Epithelial cell of proximal tubule (primary cell): ENCODE results near the gene MEIOB. TPM values are rescaled to one million over a fixed set of nuclear protein-coding genes. Genes with fewer than 3 reads are reported as not detected.

Experiments
- DNase-seq: peaks from one replicate; pipeline ENCODE4 v3.0.0-alpha.2; 2011; ENCODE audit warnings: low read depth
- H3K4me3 ChIP-seq: 2 replicates; pipeline ENCODE4 v1.5.1; 2011; ENCODE audit warnings: low read depth, mild to moderate bottlenecking, low read length
- total RNA-seq: library from RNA; depleted of rRNA; stranded (reverse); fragments of >200 nt; gene quantifications from 2 replicates; pipeline ENCODE4 v1.2.3, GENCODE V29; 2015
- TF ChIP-seq, protein P1 (sequence below): conservative IDR thresholded peaks from 2 replicates; pipeline ENCODE4 v1.5.1; 2012; ENCODE audit warnings: low read depth, mild to moderate bottlenecking, low read length

MEIOB gene
- total RNA-seq, 1 donor from 2014 or later = 2.1 TPM

DNA sequence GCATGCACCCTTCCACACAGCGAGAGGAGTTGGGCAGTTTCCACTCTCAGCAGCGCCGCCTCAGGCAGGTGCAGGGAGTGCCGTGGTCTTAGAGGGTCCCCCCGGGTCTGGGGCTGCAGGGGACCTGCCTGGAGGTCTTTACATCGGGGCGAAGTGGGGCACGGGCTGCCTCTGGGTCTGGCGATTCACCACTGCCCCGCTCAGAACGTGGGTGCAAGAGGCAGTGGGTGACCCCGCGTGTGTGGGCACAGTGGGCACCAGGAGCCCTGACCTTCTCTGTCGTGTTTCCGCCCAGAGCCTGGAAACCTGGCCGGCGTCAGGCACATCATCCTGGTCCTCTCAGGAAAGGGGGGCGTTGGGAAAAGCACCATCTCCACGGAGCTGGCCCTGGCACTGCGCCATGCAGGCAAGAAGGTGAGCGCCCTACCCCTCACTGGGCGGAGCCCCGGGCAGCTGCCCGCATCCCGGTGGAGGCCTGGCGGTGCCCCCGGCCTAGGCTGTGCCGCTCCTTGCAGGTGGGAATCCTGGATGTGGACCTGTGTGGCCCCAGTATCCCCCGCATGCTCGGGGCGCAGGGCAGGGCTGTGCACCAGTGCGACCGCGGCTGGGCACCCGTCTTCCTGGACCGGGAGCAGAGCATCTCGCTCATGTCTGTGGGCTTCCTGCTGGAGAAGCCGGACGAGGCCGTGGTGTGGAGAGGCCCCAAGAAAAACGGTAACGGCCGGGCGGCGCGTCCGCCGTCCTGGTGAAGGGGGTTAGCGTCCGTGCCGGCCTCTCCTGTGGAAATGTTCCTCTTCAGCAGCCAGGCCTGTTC, 85.5 kb downstream of the MEIOB start:
- no peak for DNase-seq

DNA sequence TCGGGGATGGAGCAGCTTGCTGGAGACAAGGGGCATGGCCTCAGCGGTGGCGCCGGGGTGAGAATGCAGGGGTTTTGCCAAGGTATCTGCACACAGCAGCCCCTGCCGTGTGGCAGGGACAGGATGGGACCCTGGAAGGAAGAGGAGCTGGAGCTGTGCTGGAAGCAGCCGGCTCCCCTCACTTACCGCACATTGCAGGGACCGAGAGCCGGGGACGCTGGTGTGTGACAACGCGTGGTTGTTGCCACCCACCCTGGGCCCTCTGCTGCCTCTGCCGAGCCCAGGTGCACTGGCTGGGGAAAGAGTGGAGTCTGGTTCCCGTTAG, 86.2 kb downstream of the MEIOB start:
- TF ChIP-seq, protein P1, sequence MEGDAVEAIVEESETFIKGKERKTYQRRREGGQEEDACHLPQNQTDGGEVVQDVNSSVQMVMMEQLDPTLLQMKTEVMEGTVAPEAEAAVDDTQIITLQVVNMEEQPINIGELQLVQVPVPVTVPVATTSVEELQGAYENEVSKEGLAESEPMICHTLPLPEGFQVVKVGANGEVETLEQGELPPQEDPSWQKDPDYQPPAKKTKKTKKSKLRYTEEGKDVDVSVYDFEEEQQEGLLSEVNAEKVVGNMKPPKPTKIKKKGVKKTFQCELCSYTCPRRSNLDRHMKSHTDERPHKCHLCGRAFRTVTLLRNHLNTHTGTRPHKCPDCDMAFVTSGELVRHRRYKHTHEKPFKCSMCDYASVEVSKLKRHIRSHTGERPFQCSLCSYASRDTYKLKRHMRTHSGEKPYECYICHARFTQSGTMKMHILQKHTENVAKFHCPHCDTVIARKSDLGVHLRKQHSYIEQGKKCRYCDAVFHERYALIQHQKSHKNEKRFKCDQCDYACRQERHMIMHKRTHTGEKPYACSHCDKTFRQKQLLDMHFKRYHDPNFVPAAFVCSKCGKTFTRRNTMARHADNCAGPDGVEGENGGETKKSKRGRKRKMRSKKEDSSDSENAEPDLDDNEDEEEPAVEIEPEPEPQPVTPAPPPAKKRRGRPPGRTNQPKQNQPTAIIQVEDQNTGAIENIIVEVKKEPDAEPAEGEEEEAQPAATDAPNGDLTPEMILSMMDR = no peak
- H3K4me3 ChIP-seq = no peak overlapping the region
- no peak for DNase-seq

More for the DNA sequence above, 85.5 kb downstream of the MEIOB start:
- no peak overlapping the region for H3K4me3 ChIP-seq
- TF ChIP-seq, protein P1 = no peak

DNA sequence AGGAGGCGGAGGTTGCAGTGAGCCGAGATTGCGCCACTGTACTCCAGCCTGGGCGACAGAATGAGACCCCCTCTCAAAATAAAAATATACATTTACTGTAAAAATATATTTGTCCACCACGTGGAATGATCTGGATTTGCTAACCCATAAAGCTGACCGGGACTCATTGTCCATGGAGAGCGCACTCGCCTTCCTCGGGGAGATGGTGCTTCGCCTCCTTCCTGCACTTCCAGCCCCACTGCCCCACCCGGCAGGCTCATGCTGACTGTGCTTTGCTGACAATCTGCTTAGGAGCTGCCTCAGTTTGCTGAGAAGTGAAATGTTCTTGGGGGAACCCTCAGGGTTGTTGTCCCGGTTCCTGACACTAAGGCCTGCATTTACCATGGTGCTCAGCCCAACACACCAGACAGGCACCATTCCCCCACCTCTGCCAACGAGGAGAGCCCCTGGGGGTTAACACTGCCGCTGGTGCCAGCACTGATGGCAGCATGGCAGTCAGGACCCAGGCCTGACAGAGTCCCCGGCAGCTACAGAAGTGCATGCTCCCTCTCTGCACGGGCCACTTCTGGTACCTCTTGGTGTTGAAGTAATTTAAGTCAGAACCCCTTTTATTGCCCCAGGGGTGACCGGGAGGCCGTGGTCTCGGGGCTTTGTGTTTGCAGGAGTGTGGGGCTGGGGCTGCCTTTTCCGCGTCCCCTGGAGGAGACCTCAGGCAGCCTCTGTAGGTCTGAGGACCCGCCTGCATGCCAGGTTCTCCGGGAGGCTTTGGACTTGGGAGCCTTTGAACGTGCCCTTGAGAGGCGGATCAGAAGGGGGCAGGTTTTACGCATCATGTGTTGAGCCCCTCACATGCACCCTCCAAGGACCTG, 86.8 kb downstream of the MEIOB start:
- TF ChIP-seq, protein P1 = no peak
- H3K4me3 ChIP-seq = no peak overlapping the region

More for the DNA sequence above, 86.8 kb downstream of the MEIOB start:
- no peak for DNase-seq

Other genes starting within 250 kb of the MEIOB start
- 119 and 226 TPM in 2 replicates for gene JPT2, start 193.9 kb downstream of the MEIOB start, total RNA-seq
- gene MAPK8IP3, start 166.0 kb downstream of the MEIOB start, total RNA-seq = 22.0 and 37.5 TPM in 2 replicates
- 50.5 and 63.2 TPM in 2 replicates for gene NME3, start 100.6 kb downstream of the MEIOB start, total RNA-seq
- 7.5 and 14.0 TPM in 2 replicates for gene EME2, start 99.4 kb downstream of the MEIOB start, total RNA-seq
- gene MRPS34, start 99.0 kb downstream of the MEIOB start, total RNA-seq = 167 and 227 TPM in 2 replicates
- 35.0 and 57.9 TPM in 2 replicates for gene SPSB3, start 89.6 kb downstream of the MEIOB start, total RNA-seq
- 111 and 138 TPM in 2 replicates for gene NUBP2, start 89.2 kb downstream of the MEIOB start, total RNA-seq
- 2.6 TPM in 1 of 2 replicates, not detected in the other for gene IGFALS, start 78.5 kb downstream of the MEIOB start, total RNA-seq
- gene HAGH, start 45.3 kb downstream of the MEIOB start, total RNA-seq = 83.7 and 87.3 TPM in 2 replicates
- gene FAHD1, start 45.0 kb downstream of the MEIOB start, total RNA-seq = 47.7 and 59.2 TPM in 2 replicates
- not detected in 2 replicates for gene HS3ST6, start 46.3 kb upstream of the MEIOB start, total RNA-seq
- 8.6 and 22.0 TPM in 2 replicates for gene MSRB1, start 71.0 kb upstream of the MEIOB start, total RNA-seq
- gene RPL3L, start 82.5 kb upstream of the MEIOB start, total RNA-seq = not detected in 2 replicates
- gene NDUFB10, start 87.4 kb upstream of the MEIOB start, total RNA-seq = 236 and 407 TPM in 2 replicates
- gene RPS2, start 92.7 kb upstream of the MEIOB start, total RNA-seq = 2,813 and 2,878 TPM in 2 replicates
- gene RNF151, start 94.7 kb upstream of the MEIOB start, total RNA-seq = not detected in 2 replicates
- 108 and 127 TPM in 2 replicates for gene TBL3, start 99.9 kb upstream of the MEIOB start, total RNA-seq
- gene NOXO1, start 109.3 kb upstream of the MEIOB start, total RNA-seq = 0.94 and 1.2 TPM in 2 replicates
- 21.5 and 36.3 TPM in 2 replicates for gene GFER, start 112.0 kb upstream of the MEIOB start, total RNA-seq
- 8.5 and 22.0 TPM in 2 replicates for gene SYNGR3, start 117.8 kb upstream of the MEIOB start, total RNA-seq
- 48.8 and 66.9 TPM in 2 replicates for gene ZNF598, start 137.7 kb upstream of the MEIOB start, total RNA-seq
- 0.46 and 2.4 TPM in 2 replicates for gene NPW, start 147.6 kb upstream of the MEIOB start, total RNA-seq
- 29.9 and 42.2 TPM in 2 replicates for gene NHERF2, start 154.7 kb upstream of the MEIOB start, total RNA-seq
- gene NTHL1, start 175.7 kb upstream of the MEIOB start, total RNA-seq = 61.2 and 62.8 TPM in 2 replicates
- gene TSC2, start 175.8 kb upstream of the MEIOB start, total RNA-seq = 30.7 and 64.1 TPM in 2 replicates